GM21737 (cell line): Measurements from ENCODE around the gene KIDINS220.

Source experiments
- ATAC-seq: cut with Tn5 transposase; IDR thresholded peaks from one replicate; pipeline ENCODE4 v1.9.1; 2021; ENCODE audit warnings: mild to moderate bottlenecking, moderate library complexity; ENCODE audit not compliant: unreplicated experiment

The KIDINS220 gene

GRCh38 chr2:8836971-8837794, at the start of gene KIDINS220:
Gene KIDINS220 (minus strand): TSS chr2:8837613. CDS start chr2:8827093, 10,520 bp downstream.
- peak; percentile 93 for ATAC-seq

- ATAC-seq = no peak
Observed at GRCh38 chr2:8886876-8887275, 49.5 kb upstream of the KIDINS220 start.

GRCh38 chr2:8886202-8886518, 48.7 kb upstream of the KIDINS220 start:
- ATAC-seq = no peak

GRCh38 chr2:8885449-8886201, 48.2 kb upstream of the KIDINS220 start:
- no peak for ATAC-seq

GRCh38 chr2:8884812-8885211, 47.4 kb upstream of the KIDINS220 start:
- ATAC-seq = no peak

- ATAC-seq = no peak
Observed at GRCh38 chr2:8882094-8882493, 44.7 kb upstream of the KIDINS220 start.

GRCh38 chr2:8877894-8878293, 40.5 kb upstream of the KIDINS220 start:
- no peak for ATAC-seq

GRCh38 chr2:8877332-8877731, 39.9 kb upstream of the KIDINS220 start:
- ATAC-seq = no peak

- ATAC-seq = no peak
Observed at GRCh38 chr2:8876628-8877027, 39.2 kb upstream of the KIDINS220 start.

- no peak for ATAC-seq
Observed at GRCh38 chr2:8872821-8873432, 35.5 kb upstream of the KIDINS220 start.

- no peak for ATAC-seq
Observed at GRCh38 chr2:8870441-8870840, 33.0 kb upstream of the KIDINS220 start.

GRCh38 chr2:8867363-8867762, 29.9 kb upstream of the KIDINS220 start:
- ATAC-seq = no peak

GRCh38 chr2:8863331-8863953, 26.0 kb upstream of the KIDINS220 start:
- ATAC-seq = no peak

- no peak for ATAC-seq
Observed at GRCh38 chr2:8862230-8862629, 24.8 kb upstream of the KIDINS220 start.

GRCh38 chr2:8861797-8862196, 24.4 kb upstream of the KIDINS220 start:
- no peak for ATAC-seq

GRCh38 chr2:8860239-8860638, 22.8 kb upstream of the KIDINS220 start:
- ATAC-seq = no peak

- no peak for ATAC-seq
Observed at GRCh38 chr2:8858910-8859309, 21.5 kb upstream of the KIDINS220 start.

- no peak for ATAC-seq
Observed at GRCh38 chr2:8858264-8858663, 20.9 kb upstream of the KIDINS220 start.

- no peak for ATAC-seq
Observed at GRCh38 chr2:8857709-8858108, 20.3 kb upstream of the KIDINS220 start.

GRCh38 chr2:8856176-8856575, 18.8 kb upstream of the KIDINS220 start:
- ATAC-seq = no peak

GRCh38 chr2:8855010-8855409, 17.6 kb upstream of the KIDINS220 start:
- no peak for ATAC-seq
